GM15510 (cell line): ENCODE measurements around the gene WBP1L.
A peak's percentile ranks its signal among the peaks of the same experiment; 100 is the strongest.

Experiments
- POLR2A ChIP-seq: IDR thresholded peaks from 3 replicates; pipeline ENCODE4 v1.6.1; 2011; ENCODE audit warnings: borderline replicate concordance; ENCODE audit not compliant: insufficient read length; ENCODE audit errors: extremely low read depth

The WBP1L gene

DNA sequence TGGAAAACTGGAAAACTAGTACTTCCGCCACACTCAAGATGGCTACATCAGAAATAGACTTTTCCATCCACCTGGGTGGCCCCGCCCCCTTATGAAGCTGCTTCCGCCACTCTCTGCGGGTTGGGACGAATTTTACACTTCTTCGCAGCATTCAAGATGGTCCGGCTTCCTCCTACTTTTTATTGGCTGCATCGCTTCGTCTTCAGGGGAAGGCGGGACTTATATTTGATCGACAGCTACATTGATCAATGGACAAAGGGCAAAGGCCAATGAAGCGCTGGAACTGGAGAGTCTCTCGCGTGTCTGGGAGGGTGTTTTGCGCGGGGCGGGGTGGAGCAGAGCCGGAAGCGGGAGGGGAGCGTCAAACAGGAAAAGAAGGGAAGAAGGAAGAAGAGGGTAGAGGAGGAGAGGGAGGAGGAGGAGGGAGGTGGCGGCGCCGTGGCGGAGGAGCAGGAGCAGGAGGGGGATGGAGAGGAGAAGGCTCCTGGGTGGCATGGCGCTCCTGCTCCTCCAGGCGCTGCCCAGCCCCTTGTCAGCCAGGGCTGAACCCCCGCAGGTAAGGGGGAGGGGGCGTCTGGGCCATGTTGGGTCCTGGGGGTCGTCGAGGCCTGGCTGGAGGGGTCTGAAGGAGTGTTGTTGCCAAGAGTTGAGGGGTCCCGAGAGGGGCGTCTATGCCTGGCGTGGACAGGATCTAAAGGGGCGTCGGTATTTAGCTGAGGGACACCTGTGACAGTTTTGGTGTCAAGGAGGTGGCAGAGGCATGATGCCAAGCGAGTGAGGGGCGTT lies at the start of gene WBP1L:
Gene WBP1L (plus strand): TSS at position 361 of the 786 bp plus-strand sequence. CDS start 106 bp downstream, at position 467.
- peak; percentile 52 for TF ChIP-seq POLR2A

- no peak for TF ChIP-seq POLR2A
These were observed 47.0 kb upstream of the WBP1L start for GRCh38 chr10:102696736-102697135.

DNA sequence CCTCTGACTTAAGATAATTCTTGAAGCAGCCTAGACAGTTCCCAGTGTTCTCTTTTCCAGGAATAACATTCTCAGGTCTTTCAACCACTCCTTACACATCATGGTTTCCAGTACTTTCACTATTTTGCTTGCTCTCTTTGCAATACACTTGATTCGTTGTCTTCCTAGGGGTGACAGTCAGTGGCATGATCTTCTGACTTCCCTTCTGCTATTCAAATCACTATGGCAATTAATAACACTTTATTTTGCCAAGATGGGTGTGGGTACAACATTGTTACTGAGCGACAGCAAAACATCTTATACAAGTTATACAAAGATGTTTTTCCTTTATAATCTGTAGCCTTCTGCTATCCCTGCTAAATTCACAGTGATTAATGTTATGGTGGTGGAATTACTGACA lies 44.9 kb upstream of the WBP1L start:
- no peak for TF ChIP-seq POLR2A

GRCh38 chr10:102701272-102701671 lies 42.5 kb upstream of the WBP1L start:
- no peak for TF ChIP-seq POLR2A

DNA sequence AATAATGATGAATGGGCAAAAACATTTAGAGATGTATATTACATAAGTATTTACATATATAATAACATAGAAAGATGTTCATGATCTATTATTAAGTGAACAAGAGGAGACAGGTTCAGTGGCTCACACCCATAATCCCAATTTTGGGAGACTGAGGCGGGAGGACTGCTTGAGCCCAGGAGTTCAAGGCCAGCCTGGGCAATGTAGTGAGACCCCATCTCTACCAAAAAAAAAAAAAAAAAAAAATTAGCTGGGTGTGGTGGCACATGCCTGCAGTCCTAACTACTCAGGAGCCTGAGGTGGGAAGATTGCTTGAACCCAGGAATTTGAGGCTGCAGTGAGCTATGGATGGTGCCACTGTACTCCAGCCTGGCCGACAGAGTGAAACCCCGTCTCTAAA lies 42.0 kb upstream of the WBP1L start:
- TF ChIP-seq POLR2A = no peak

GRCh38 chr10:102702742-102703141 lies 41.0 kb upstream of the WBP1L start:
- no peak for TF ChIP-seq POLR2A

DNA sequence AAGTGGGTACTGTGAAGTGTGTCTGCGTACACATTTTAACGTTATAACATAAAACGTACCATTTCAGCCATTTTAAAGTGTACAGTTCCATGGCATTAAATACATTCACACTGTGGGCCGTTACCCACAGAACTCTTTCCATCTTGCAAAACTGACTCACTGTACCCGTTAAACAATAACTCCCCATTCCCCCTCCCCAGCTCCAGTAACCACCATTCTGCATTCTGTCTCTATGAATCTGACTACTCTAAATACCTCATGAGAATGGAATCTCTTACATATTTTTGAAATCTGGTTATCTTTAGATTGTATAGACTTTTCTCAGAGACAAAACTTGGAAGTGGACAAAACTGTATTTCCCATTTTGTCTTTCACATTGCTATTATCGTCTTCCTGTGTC lies 38.8 kb upstream of the WBP1L start:
- no peak for TF ChIP-seq POLR2A

DNA sequence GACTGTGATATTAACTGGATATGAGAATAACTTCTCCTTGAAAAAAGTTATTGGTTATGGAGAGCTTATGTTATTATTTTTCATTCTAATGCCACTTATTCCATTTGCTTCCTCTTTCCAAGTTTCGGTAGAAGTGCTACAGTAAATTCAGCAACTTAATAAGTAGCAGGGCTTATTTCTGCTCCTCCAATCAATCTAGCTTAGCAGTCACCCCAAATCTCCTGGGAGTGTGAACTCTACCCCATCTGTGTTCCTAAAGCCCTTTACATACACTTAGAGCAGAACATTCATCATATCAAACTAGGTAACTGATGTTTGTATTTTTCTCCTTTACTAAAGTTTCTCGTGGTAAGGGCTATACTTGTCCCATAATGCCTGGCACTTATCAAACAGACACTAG lies 38.2 kb upstream of the WBP1L start:
- no peak for TF ChIP-seq POLR2A

GRCh38 chr10:102710609-102711008 lies 33.1 kb upstream of the WBP1L start:
- TF ChIP-seq POLR2A = no peak

GRCh38 chr10:102712089-102712488 lies 31.7 kb upstream of the WBP1L start:
- TF ChIP-seq POLR2A = no peak

GRCh38 chr10:102712843-102713538 lies 30.8 kb upstream of the WBP1L start:
- no peak for TF ChIP-seq POLR2A

- no peak for TF ChIP-seq POLR2A
These were observed 30.3 kb upstream of the WBP1L start for GRCh38 chr10:102713539-102713813.

DNA sequence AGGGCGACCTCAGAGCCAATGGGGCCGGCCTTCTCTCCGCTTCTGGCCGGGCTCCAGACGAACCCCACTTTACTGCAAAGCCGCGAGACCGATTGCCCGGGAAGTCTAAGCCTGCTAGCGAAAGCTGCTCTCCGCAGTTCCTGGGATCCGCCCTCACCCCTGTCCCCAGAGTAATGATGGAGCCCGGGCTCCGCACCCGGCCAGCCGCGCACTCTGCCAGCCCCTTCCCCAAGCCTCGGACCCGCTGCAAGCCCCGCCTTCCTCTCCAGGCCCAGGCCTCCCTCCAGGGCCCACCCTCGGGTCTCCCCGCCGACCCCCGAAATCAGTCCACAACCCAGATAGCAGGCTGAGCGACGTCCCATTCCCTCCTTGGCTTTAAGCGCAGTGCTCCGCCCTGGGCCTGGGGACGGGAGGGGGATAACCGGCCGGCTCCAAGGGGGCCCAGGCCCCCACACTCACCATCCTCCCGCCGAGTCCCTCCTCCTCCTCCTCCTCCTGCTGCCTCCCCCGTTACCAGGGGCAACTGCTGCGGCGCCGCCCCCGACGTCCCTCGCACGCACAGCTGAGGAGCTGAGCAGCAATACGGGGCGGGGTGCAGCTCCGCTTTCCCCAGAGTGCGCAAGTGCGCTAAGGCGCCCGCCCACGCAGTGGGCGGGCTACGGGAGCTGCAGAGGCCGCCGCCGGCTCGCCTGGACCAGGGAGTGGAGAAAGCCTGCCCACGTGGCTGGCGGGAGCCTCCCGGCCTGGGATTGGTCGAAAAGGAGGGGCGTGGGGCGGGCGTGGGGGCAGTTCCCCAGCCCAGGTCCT lies 29.7 kb upstream of the WBP1L start, which contains the start of gene ARL3:
Gene ARL3 (minus strand): TSS at position 584 of the 807 bp plus-strand sequence. CDS start 122 bp downstream, at position 462.
- peak; percentile 51 for TF ChIP-seq POLR2A

DNA sequence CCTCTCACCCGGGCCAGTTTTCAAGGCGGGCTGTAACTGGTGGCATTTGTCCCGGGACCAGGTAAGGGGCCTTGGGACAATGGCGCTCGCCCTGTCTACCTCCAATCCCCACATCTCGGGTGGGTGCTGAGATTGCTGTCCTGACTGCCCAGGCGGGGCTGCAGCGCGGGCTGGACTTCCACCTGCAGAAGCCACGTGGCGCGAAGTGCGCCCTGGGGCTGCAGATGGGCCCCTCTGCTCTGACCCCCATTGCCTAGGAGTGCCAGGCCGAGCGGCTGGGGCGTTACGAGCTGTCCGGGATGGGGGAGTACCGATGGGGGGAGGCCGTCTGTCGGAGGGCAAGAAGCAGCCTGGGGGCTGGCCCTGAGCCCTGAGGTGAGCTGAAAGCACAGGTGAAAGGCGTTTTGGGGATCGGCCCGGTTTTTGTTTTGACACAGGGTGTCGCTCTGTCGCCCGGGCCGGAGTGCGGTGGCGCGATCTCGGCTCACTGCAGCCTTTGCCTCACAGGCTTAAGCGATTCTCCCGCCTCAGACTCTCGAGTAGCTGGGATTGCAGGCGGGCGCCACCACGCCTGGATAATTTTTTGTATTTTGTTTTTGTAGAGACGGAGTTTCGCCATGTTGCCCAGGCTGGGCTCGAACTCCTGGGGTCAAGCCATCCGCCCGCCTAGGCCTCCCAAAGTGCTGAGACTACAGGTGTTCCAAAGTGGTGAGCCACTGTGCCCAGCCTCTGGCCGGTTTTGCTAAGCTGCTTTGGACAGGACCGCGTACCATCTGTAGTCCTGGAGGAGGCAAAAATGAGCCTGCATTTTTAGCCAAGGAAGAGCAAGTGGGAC lies 28.9 kb upstream of the WBP1L start, which contains the start of gene SFXN2:
Gene SFXN2 (plus strand): TSS at position 16 of the 835 bp plus-strand sequence. CDS start 12,001 bp downstream, outside the sequence.
- TF ChIP-seq POLR2A = peak; percentile 69
